Nephron progenitor cell (in vitro differentiated cells): ENCODE results near the gene CHRDL2.
"Not testable (repeated sequence)": the region's sequence is repeated elsewhere in the genome, so short reads cannot be mapped to it uniquely, and the experiment has no call there.

Source experiments
- DNase-seq: peaks from one replicate; pipeline ENCODE4 v3.0.0; 2021
- H3K27ac Mint-ChIP-seq: 2 replicates; pipeline ENCODE4 v1.8.0; 2021; ENCODE audit warnings: mild to moderate bottlenecking, moderate library complexity, mixed read lengths
- H3K27me3 Mint-ChIP-seq: 2 replicates; pipeline ENCODE4 v1.8.0; 2021; ENCODE audit warnings: mild to moderate bottlenecking, low read depth, mixed read lengths; ENCODE audit not compliant: poor library complexity
- H3K36me3 Mint-ChIP-seq: 2 replicates; pipeline ENCODE4 v1.8.0; 2021; ENCODE audit warnings: low read depth, mixed read lengths
- H3K4me1 Mint-ChIP-seq: 2 replicates; pipeline ENCODE4 v1.8.0; 2021; ENCODE audit warnings: mixed read lengths
- H3K4me3 Mint-ChIP-seq: 2 replicates; pipeline ENCODE4 v1.8.0; 2021; ENCODE audit warnings: mild to moderate bottlenecking, moderate library complexity, mixed read lengths
- H3K9me3 Mint-ChIP-seq: 2 replicates; pipeline ENCODE4 v1.8.0; 2021; ENCODE audit warnings: mild to moderate bottlenecking, moderate library complexity, mixed read lengths
- CTCF ChIP-seq: fragments of 200-600 bp; sonication (generic); IDR thresholded peaks from 2 replicates; pipeline ENCODE4 v1.5.0; 2021; ENCODE audit warnings: antibody characterized with exemption

Gene CHRDL2

GRCh38 chr11:74662487-74663103 is 68.6 kb downstream of the CHRDL2 start:
- H3K9me3 Mint-ChIP-seq: peaks cover 31% of the 10 kb centered on the region
- DNase-seq: no peak
- H3K4me3 Mint-ChIP-seq: no peak overlapping the region
- no peaks in the 10 kb centered on the region for H3K4me1 Mint-ChIP-seq
- H3K27ac Mint-ChIP-seq: peak overlapping the region; percentile 31
- H3K36me3 Mint-ChIP-seq: peaks cover 54% of the 10 kb centered on the region
- H3K27me3 Mint-ChIP-seq: no peaks in the 10 kb centered on the region
- no peak for TF ChIP-seq CTCF

GRCh38 chr11:74659124-74659523 is 72.1 kb downstream of the CHRDL2 start:
- Mint-ChIP-seq H3K9me3 (peaks cover 31% of the 10 kb centered on the region), H3K36me3 (peaks cover 70% of the 10 kb centered on the region)
- not testable (repeated sequence) for H3K27me3 Mint-ChIP-seq, H3K27ac Mint-ChIP-seq, DNase-seq, H3K4me3 Mint-ChIP-seq, H3K4me1 Mint-ChIP-seq

GRCh38 chr11:74654976-74655375 is 76.2 kb downstream of the CHRDL2 start:
- no peaks in the 10 kb centered on the region for H3K27me3 Mint-ChIP-seq
- H3K36me3 Mint-ChIP-seq: peaks cover 83% of the 10 kb centered on the region
- TF ChIP-seq CTCF: no peak
- H3K27ac Mint-ChIP-seq: no peak overlapping the region
- H3K9me3 Mint-ChIP-seq: peaks cover 18% of the 10 kb centered on the region
- no peak for DNase-seq
- no peak overlapping the region for H3K4me3 Mint-ChIP-seq
- peaks cover 4% of the 10 kb centered on the region for H3K4me1 Mint-ChIP-seq

- TF ChIP-seq CTCF: no peak
- Mint-ChIP-seq H3K4me1 (peaks cover 4% of the 10 kb centered on the region), H3K9me3 (no peaks in the 10 kb centered on the region), H3K27ac (no peak overlapping the region), H3K4me3 (no peak overlapping the region), H3K36me3 (peaks cover 56% of the 10 kb centered on the region), H3K27me3 (no peaks in the 10 kb centered on the region)
- DNase-seq: no peak
Measured at GRCh38 chr11:74650498-74650897, 80.7 kb downstream of the CHRDL2 start.

- Mint-ChIP-seq H3K27ac (no peak overlapping the region), H3K4me1 (peaks cover 4% of the 10 kb centered on the region), H3K4me3 (no peak overlapping the region), H3K36me3 (peaks cover 49% of the 10 kb centered on the region), H3K9me3 (no peaks in the 10 kb centered on the region), H3K27me3 (no peaks in the 10 kb centered on the region)
- DNase-seq: no peak
- no peak for TF ChIP-seq CTCF
Measured at GRCh38 chr11:74648894-74649293, 82.3 kb downstream of the CHRDL2 start.

- no peak for DNase-seq
Measured at GRCh38 chr11:74647831-74648230, 83.4 kb downstream of the CHRDL2 start.

More at GRCh38 chr11:74647831-74648230, 83.4 kb downstream of the CHRDL2 start:
- H3K27ac Mint-ChIP-seq: no peak overlapping the region
- H3K9me3 Mint-ChIP-seq: no peaks in the 10 kb centered on the region
- TF ChIP-seq CTCF: no peak
- H3K27me3 Mint-ChIP-seq: no peaks in the 10 kb centered on the region
- H3K36me3 Mint-ChIP-seq: peaks cover 46% of the 10 kb centered on the region
- peaks cover 4% of the 10 kb centered on the region for H3K4me1 Mint-ChIP-seq
- H3K4me3 Mint-ChIP-seq: no peak overlapping the region
